AG04449 (cell line): ENCODE measurements around the gene TNFRSF13B.
"Not testable (repeated sequence)": the region's sequence is repeated elsewhere in the genome, so short reads cannot be mapped to it uniquely, and the experiment has no call there.

ENCODE experiments used
- CTCF ChIA-PET: fragments of 350-600 bp; formaldehyde crosslinking; extraction: SDS; loops from one replicate; lab custom pipeline; 2021; ENCODE audit warnings: antibody characterized with exemption; lab: Yijun Ruan, JAX
- POLR2A ChIA-PET: fragments of 400-600, 350-600 bp; formaldehyde crosslinking; extraction: SDS; loops from one replicate; lab custom pipeline; 2020; ENCODE audit warnings: antibody characterized with exemption, inconsistent platforms; lab: Yijun Ruan, JAX
- DNase-seq: peaks from one replicate; pipeline ENCODE4 v3.0.0-alpha.2; 2010; ENCODE audit warnings: low read depth, low spot score
- H3K4me3 ChIP-seq: 2 replicates; pipeline ENCODE4 v1.5.1; 2011; ENCODE audit warnings: low read depth, mild to moderate bottlenecking, control low read depth, low read length
- CTCF ChIP-seq: IDR thresholded peaks from one replicate; pipeline ENCODE4 v1.5.1; 2011; ENCODE audit warnings: mild to moderate bottlenecking, moderate library complexity, low read length, control low read depth, inconsistent platforms; ENCODE audit not compliant: insufficient read depth; ENCODE audit errors: missing control alignments

The TNFRSF13B gene

GRCh38 chr17:16961792-16962191 is 10.1 kb downstream of the TNFRSF13B start:
- ChIA-PET CTCF (no interaction called here), POLR2A (no interaction called here)
- no peak for DNase-seq
- no peak for TF ChIP-seq CTCF
- no peak overlapping the region for H3K4me3 ChIP-seq

GRCh38 chr17:16961022-16961421 is 10.9 kb downstream of the TNFRSF13B start:
- CTCF ChIA-PET, DNase-seq, H3K4me3 ChIP-seq, POLR2A ChIA-PET: not testable (repeated sequence)

- POLR2A ChIA-PET, CTCF ChIA-PET, H3K4me3 ChIP-seq, DNase-seq: not testable (repeated sequence)
These were observed 16.9 kb downstream of the TNFRSF13B start for GRCh38 chr17:16955011-16955410.

GRCh38 chr17:16954521-16954920 is 17.4 kb downstream of the TNFRSF13B start:
- ChIA-PET CTCF (no interaction called here), POLR2A (no interaction called here)
- no peak for DNase-seq
- TF ChIP-seq CTCF: no peak
- no peak overlapping the region for H3K4me3 ChIP-seq

- H3K4me3 ChIP-seq: no peak overlapping the region
- ChIA-PET CTCF (no interaction called here), POLR2A (no interaction called here)
- no peak for DNase-seq
- no peak for TF ChIP-seq CTCF
These were observed 18.1 kb downstream of the TNFRSF13B start for GRCh38 chr17:16953841-16954240.

GRCh38 chr17:16953347-16953746 is 18.6 kb downstream of the TNFRSF13B start:
- no peak for TF ChIP-seq CTCF

GRCh38 chr17:16952401-16952800 is 19.5 kb downstream of the TNFRSF13B start:
- DNase-seq: no peak
- TF ChIP-seq CTCF: no peak
- H3K4me3 ChIP-seq: no peak overlapping the region
- ChIA-PET POLR2A (no interaction called here), CTCF (no interaction called here)

More at GRCh38 chr17:16953347-16953746, 18.6 kb downstream of the TNFRSF13B start:
- H3K4me3 ChIP-seq: no peak overlapping the region
- DNase-seq: no peak
- ChIA-PET CTCF (no interaction called here), POLR2A (no interaction called here)
